ENCODE measurements around the gene YIF1A. TPM values are rescaled to one million over a fixed set of nuclear protein-coding genes. Genes with fewer than 3 reads are reported as not detected.
"Not testable (repeated sequence)": the region's sequence is repeated elsewhere in the genome, so short reads cannot be mapped to it uniquely, and the experiment has no call there.

The YIF1A gene
- total RNA-seq, 1 donor from 2014 or later, result 28.9 TPM

GRCh38 chr11:66287889-66288670 lies 863 bp downstream of the YIF1A start:
- FAIRE-seq (no peak), DNase-seq (ENCODE audit: low spot score in 2 of 2) (no peak)

- FAIRE-seq, result no peak
- no peak for DNase-seq (ENCODE audit: low spot score in 2 of 2)
Measured at GRCh38 chr11:66287211-66287888, 1.6 kb downstream of the YIF1A start.

- no peak for FAIRE-seq
- no peak for DNase-seq (ENCODE audit: low spot score in 2 of 2)
Measured at GRCh38 chr11:66286699-66287098, 2.2 kb downstream of the YIF1A start.

- DNase-seq (ENCODE audit: low spot score in 2 of 2), result no peak
- FAIRE-seq, result no peak
Measured at GRCh38 chr11:66285250-66285947, 3.5 kb downstream of the YIF1A start.

- DNase-seq (ENCODE audit: low spot score in 2 of 2), result no peak
- no peak for FAIRE-seq
Measured at GRCh38 chr11:66284526-66285078, 4.3 kb downstream of the YIF1A start.

- DNase-seq (ENCODE audit: low spot score in 2 of 2) (no peak), FAIRE-seq (no peak)
Measured at GRCh38 chr11:66283461-66284105, 5.4 kb downstream of the YIF1A start.

- no peak for FAIRE-seq
Measured at GRCh38 chr11:66282468-66283455, 6.2 kb downstream of the YIF1A start.

GRCh38 chr11:66281776-66282467 lies 7.0 kb downstream of the YIF1A start:
- no peak for FAIRE-seq
- DNase-seq (ENCODE audit: low spot score in 2 of 2), result no peak

More at GRCh38 chr11:66282468-66283455, 6.2 kb downstream of the YIF1A start:
- DNase-seq (ENCODE audit: low spot score in 2 of 2), result peak; percentile 99 to 100

- FAIRE-seq (no peak), DNase-seq (ENCODE audit: low spot score in 2 of 2) (no peak)
Measured at GRCh38 chr11:66281001-66281400, 7.9 kb downstream of the YIF1A start.

GRCh38 chr11:66280428-66280827 lies 8.5 kb downstream of the YIF1A start:
- FAIRE-seq (no peak), DNase-seq (ENCODE audit: low spot score in 2 of 2) (no peak)

GRCh38 chr11:66279092-66279734 lies 9.7 kb downstream of the YIF1A start:
- DNase-seq (ENCODE audit: low spot score in 2 of 2) (no peak), FAIRE-seq (no peak)

- FAIRE-seq (no peak), DNase-seq (ENCODE audit: low spot score in 2 of 2) (peak in 1 of 2 donors; percentile 60)
Measured at GRCh38 chr11:66278363-66279091, 10.4 kb downstream of the YIF1A start.

- DNase-seq (ENCODE audit: low spot score in 2 of 2) (peak; percentile 80 to 85), FAIRE-seq (no peak)
Measured at GRCh38 chr11:66277471-66278362, 11.2 kb downstream of the YIF1A start, which contains the start of gene CNIH2. CNIH2 (plus strand) TSS chr11:66278175; CDS start chr11:66278457, 282 bp downstream.

GRCh38 chr11:66277064-66277463 lies 11.9 kb downstream of the YIF1A start:
- not testable (repeated sequence) for FAIRE-seq; DNase-seq (ENCODE audit: low spot score in 2 of 2)

GRCh38 chr11:66276619-66277018 lies 12.3 kb downstream of the YIF1A start:
- not testable (repeated sequence) for DNase-seq (ENCODE audit: low spot score in 2 of 2); FAIRE-seq

GRCh38 chr11:66275984-66276612 lies 12.8 kb downstream of the YIF1A start:
- FAIRE-seq, result no peak
- DNase-seq (ENCODE audit: low spot score in 2 of 2), result no peak

Data from frontal cortex (tissue), 4 donors.